T47D (cell line): ENCODE results near the gene PXYLP1.

Experiments used
- DNase-seq, 2 experiments: peaks; one replicate each; pipeline versions ENCODE4 v3.0.0 to v3.0.0-alpha.2; 2011 to 2012; ENCODE audit warnings: low read depth in 1 of 2, low spot score in 1 of 2
- JUND ChIP-seq: IDR thresholded peaks from 2 replicates; pipeline ENCODE4 v1.6.1; 2012; ENCODE audit warnings: low read depth
- in situ Hi-C: cut with HindIII; loops from 2 replicates; pipeline ENCODE4 v1.10.0; 2016; ENCODE audit warnings: low sequenced_read_pairs, low pct_unique_long_range_greater_than_20kb

The PXYLP1 gene

GRCh38 chr3:141323936-141324704 is 92.5 kb downstream of the PXYLP1 start:
- in situ Hi-C loops: no loop called here
- no peak for TF ChIP-seq JUND
- no peak for DNase-seq

GRCh38 chr3:141326123-141326522 is 94.5 kb downstream of the PXYLP1 start:
- in situ Hi-C loops: no loop called here
- no peak for TF ChIP-seq JUND
- DNase-seq: no peak

GRCh38 chr3:141326626-141327025 is 95.0 kb downstream of the PXYLP1 start:
- in situ Hi-C loops: no loop called here
- DNase-seq: no peak
- no peak for TF ChIP-seq JUND

- DNase-seq: no peak
- in situ Hi-C loops: no loop called here
- no peak for TF ChIP-seq JUND
Observed at GRCh38 chr3:141328286-141329166, 96.9 kb downstream of the PXYLP1 start.

- no peak for TF ChIP-seq JUND
- in situ Hi-C loops: no loop called here
- no peak for DNase-seq
Observed at GRCh38 chr3:141330235-141330634, 98.6 kb downstream of the PXYLP1 start.

- in situ Hi-C loops: no loop called here
- no peak for DNase-seq
- no peak for TF ChIP-seq JUND
Observed at GRCh38 chr3:141330718-141331376, 99.2 kb downstream of the PXYLP1 start.

GRCh38 chr3:141331377-141332318 is 100.0 kb downstream of the PXYLP1 start:
- TF ChIP-seq JUND: no peak
- DNase-seq: no peak
- in situ Hi-C loops: no loop called here

GRCh38 chr3:141332416-141332815 is 100.8 kb downstream of the PXYLP1 start:
- no peak for TF ChIP-seq JUND
- no peak for DNase-seq
- in situ Hi-C loops: no loop called here

GRCh38 chr3:141333836-141334626 is 102.4 kb downstream of the PXYLP1 start:
- in situ Hi-C loops: no loop called here
- no peak for DNase-seq
- no peak for TF ChIP-seq JUND

GRCh38 chr3:141334627-141335250 is 103.1 kb downstream of the PXYLP1 start:
- DNase-seq: no peak
- TF ChIP-seq JUND: no peak
- in situ Hi-C loops: no loop called here
